Measurements from ENCODE around the gene RARB. TPM values are rescaled to one million over a fixed set of nuclear protein-coding genes. Genes with fewer than 3 reads are reported as not detected.

Gene RARB
- total and polyA plus RNA-seq, 2 donors (not counting 3 experiments of a cell fraction or from before 2014, with no cell fraction given), result 15.3 to 23.4 TPM

DNA sequence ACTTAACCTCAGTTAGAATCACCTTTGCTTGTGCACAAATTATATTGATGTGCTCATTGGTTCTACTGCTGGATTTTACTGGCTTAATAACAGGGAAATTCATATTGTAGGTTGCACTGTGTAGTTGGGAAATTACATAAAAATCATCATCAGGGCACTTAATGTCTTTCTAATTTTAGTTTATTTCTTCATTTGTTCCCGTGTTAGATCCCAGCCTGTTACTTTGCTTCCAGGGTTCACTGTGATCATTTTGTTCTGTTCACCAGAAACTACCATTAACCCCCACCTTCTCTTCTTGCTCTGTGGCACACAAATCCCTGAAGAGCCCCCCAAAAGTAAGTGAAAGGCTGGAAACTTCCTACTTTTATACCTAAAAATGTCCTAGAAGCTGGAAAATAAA lies 80.4 kb downstream of the RARB start:
- H3K79me2 ChIP-seq (ENCODE audit: control insufficient read depth, insufficient read depth, low read length), result peaks cover 15% of the 10 kb centered on the region
- dilution Hi-C loops (cut with MboI; ENCODE audit: extremely low pct_ligation_motif_present, low sequenced_read_pairs), result no loop called here
- peak overlapping the region; percentile 88 for H3K9ac ChIP-seq (replicated peaks; ENCODE audit: extremely low read depth, insufficient read depth, low read length)
- TSS peak; percentile 93 for BruUV-seq (replicated peaks)
- H3K27ac ChIP-seq (ENCODE audit: insufficient read depth, low read depth, low read length), result peak overlapping the region; percentile 98
- ChIA-PET POLR2A (interaction anchor here (0.8 to 1.4 kb wide), 2 partner anchors 76 to 81 kb away, joined by 3 to 4 read pairs; partner anchors contain the start of gene RARB), CTCF (interaction anchor here (0.7 to 2.8 kb wide), 12 partner anchors 8 to 426 kb away, joined by 3 to 16 read pairs (median 4); partner anchors contain the start of gene RARB)
- H3K36me3 ChIP-seq (ENCODE audit: control insufficient read depth in 2 of 2, extremely low read depth in 1 of 2, insufficient read depth in 2 of 2, low read length in 2 of 2), result peaks cover 0 to 3% of the 10 kb centered on the region in 2 experiments
- H3K9me1 ChIP-seq (replicated peaks; ENCODE audit: control insufficient read depth, extremely low read depth, insufficient read depth, low read length), result no peaks in the 10 kb centered on the region
- H3K4me2 ChIP-seq (ENCODE audit: insufficient read depth, low read length), result peak overlapping the region; percentile 50
- intact Hi-C loops (cut with micrococcal nuclease), result loop anchor here (1.0 to 2.0 kb wide), 3 partner anchors 25 to 358 kb away; no protein-coding TSS in a partner anchor
- FAIRE-seq (no peak), DNase-seq (ENCODE audit: low read depth, low spot score) (no peak)
- H4K20me1 ChIP-seq (replicated peaks; ENCODE audit: control insufficient read depth, extremely low read depth, insufficient read depth, low read length), result no peaks in the 10 kb centered on the region
- TF ChIP-seq FOS (IDR thresholded peaks at IDR 0.05; ENCODE audit: borderline replicate concordance, insufficient read depth, low read length) (no peak), EZH2 (IDR thresholded peaks at IDR 0.05; ENCODE audit: borderline replicate concordance, low read depth, low read length, severe bottlenecking) (no peak), JUN (IDR thresholded peaks at IDR 0.05; ENCODE audit: borderline replicate concordance, insufficient read depth, insufficient read length, low read depth) (no peak), POLR2AphosphoS5 (IDR thresholded peaks at IDR 0.05; ENCODE audit: insufficient read depth, low read depth, low read length) (no peak), MYC (IDR thresholded peaks at IDR 0.05; ENCODE audit: low read depth, low read length) (no peak), GATA2 (IDR thresholded peaks at IDR 0.05; ENCODE audit: insufficient read depth, insufficient read length, low read depth, low read length) (no peak), POLR2A (IDR thresholded peaks at IDR 0.05; ENCODE audit: low read depth, low read length) (no peak)
- TF ChIP-seq, protein P1, sequence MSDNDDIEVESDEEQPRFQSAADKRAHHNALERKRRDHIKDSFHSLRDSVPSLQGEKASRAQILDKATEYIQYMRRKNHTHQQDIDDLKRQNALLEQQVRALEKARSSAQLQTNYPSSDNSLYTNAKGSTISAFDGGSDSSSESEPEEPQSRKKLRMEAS (IDR thresholded peaks at IDR 0.05; ENCODE audit: insufficient read depth, insufficient read length), result no peak
- TF ChIP-seq, protein P2, sequence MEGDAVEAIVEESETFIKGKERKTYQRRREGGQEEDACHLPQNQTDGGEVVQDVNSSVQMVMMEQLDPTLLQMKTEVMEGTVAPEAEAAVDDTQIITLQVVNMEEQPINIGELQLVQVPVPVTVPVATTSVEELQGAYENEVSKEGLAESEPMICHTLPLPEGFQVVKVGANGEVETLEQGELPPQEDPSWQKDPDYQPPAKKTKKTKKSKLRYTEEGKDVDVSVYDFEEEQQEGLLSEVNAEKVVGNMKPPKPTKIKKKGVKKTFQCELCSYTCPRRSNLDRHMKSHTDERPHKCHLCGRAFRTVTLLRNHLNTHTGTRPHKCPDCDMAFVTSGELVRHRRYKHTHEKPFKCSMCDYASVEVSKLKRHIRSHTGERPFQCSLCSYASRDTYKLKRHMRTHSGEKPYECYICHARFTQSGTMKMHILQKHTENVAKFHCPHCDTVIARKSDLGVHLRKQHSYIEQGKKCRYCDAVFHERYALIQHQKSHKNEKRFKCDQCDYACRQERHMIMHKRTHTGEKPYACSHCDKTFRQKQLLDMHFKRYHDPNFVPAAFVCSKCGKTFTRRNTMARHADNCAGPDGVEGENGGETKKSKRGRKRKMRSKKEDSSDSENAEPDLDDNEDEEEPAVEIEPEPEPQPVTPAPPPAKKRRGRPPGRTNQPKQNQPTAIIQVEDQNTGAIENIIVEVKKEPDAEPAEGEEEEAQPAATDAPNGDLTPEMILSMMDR (IDR thresholded peaks at IDR 0.05; ENCODE audit: extremely low read depth in 1 of 2, insufficient read depth in 1 of 2, low read depth in 1 of 2, low read length in 2 of 2), result no peak
- H3K9me3 ChIP-seq (replicated peaks; ENCODE audit: control insufficient read depth, insufficient read depth, low read length), result no peaks in the 10 kb centered on the region
- no peak overlapping the region for H3K4me3 ChIP-seq (replicated peaks in 1 of 3; ENCODE audit: insufficient read depth in 1 of 3, low read depth in 1 of 3, low read length in 3 of 3)
- peaks cover 28% of the 10 kb centered on the region for H3K4me1 ChIP-seq (ENCODE audit: control insufficient read depth, extremely low read depth, insufficient read depth, low read length)
- no peak overlapping the region for H2AFZ ChIP-seq (ENCODE audit: low read depth, low read length)
- no peaks in the 10 kb centered on the region for H3K27me3 ChIP-seq (ENCODE audit: control insufficient read depth in 2 of 2, insufficient read depth in 2 of 2, low read length in 2 of 2)
